Activated naive CD8-positive, alpha-beta T cell treated with anti-CD3 and anti-CD28 coated beads, Interleukin-2, amount 10 ng/mL, durations not matched to agents 7 days and 5 days (primary cell): Measurements from ENCODE around the gene TIAM2. TPM values are rescaled to one million over a fixed set of nuclear protein-coding genes. Genes with fewer than 3 reads are reported as not detected.

ENCODE experiments used
- ATAC-seq: fragments of 150-1000 bp; cut with Tn5 transposase; one replicate; pipeline ENCODE4 v1.10.0; 2021; ENCODE audit warnings: low read depth, moderate library complexity
- POLR2A ChIA-PET: fragments of 350-600 bp; sonication (Branson Sonifier 250); formaldehyde crosslinking; loops from one replicate; lab custom pipeline; 2021; ENCODE audit warnings: antibody characterized with exemption; lab: Charles Lee
- DNase-seq: peaks from one replicate; pipeline ENCODE4 v3.0.0; 2021
- H3K27ac Mint-ChIP-seq: one replicate; pipeline ENCODE4 v1.8.0; 2022; ENCODE audit warnings: mild to moderate bottlenecking, mixed read lengths
- H3K27me3 Mint-ChIP-seq: one replicate; pipeline ENCODE4 v1.8.0; 2022; ENCODE audit warnings: mild to moderate bottlenecking, moderate library complexity, mixed read lengths
- H3K36me3 Mint-ChIP-seq: one replicate; pipeline ENCODE4 v1.8.0; 2021; ENCODE audit warnings: mild to moderate bottlenecking, mixed read lengths
- H3K4me1 Mint-ChIP-seq: one replicate; pipeline ENCODE4 v1.8.0; 2021; ENCODE audit warnings: mixed read lengths
- H3K4me3 Mint-ChIP-seq: one replicate; pipeline ENCODE4 v1.8.0; 2022; ENCODE audit warnings: mild to moderate bottlenecking, moderate library complexity, mixed read lengths
- H3K9me3 Mint-ChIP-seq: one replicate; pipeline ENCODE4 v1.8.0; 2021; ENCODE audit warnings: mixed read lengths
- total RNA-seq, 2 experiments: library from RNA; stranded (reverse); gene quantifications; one replicate each; pipeline ENCODE4 v1.2.3, GENCODE V29; 2021

The TIAM2 gene
- total RNA-seq, 2 experiments from 2014 or later: 4.8 to 5.2 TPM

DNA sequence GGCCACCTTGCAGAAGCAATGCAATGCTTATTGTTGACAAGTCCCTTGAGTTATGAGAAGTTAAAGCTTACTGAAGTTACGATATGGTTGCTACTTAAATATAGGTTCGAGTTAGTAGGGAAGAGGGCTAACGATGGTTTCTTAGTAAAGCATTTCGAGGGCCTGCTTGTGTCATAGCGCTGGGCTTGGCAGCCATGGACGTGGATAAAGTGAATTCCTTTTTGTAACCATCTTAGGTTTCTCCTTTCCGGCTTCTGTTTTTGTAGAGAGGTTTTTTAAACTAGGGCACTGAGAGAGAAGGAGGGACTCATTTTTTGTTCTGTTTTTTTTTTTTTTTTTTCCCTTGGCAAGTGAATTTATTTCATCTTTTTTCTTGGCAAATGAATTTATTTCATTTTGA lies 27.6 kb downstream of the TIAM2 start:
- POLR2A ChIA-PET: no interaction called here
- Mint-ChIP-seq H3K36me3 (no peaks in the 10 kb centered on the region), H3K27ac (no peak overlapping the region), H3K4me3 (no peak overlapping the region), H3K27me3 (peaks cover 4% of the 10 kb centered on the region), H3K9me3 (no peaks in the 10 kb centered on the region), H3K4me1 (no peaks in the 10 kb centered on the region)
- DNase-seq (no peak), ATAC-seq (no peak)

DNA sequence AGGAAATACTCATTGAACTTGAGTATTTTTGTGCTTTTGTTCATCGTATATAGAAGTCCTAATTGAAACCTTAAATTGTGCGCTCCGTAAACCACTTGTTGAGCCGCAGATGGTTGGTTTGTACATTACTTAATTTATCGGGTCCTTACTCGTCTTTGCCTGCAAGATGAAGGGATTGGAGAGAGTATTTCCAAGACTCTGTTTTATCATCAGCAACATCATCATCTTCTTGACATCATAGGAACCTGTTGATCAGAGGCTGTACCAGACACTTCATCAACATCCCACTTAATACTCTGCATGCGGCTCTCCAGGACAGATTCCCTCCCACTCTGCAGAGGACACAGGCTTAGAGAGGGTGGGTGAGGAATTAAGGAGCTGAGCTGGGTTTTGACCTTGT lies 28.6 kb downstream of the TIAM2 start:
- Mint-ChIP-seq H3K36me3 (no peaks in the 10 kb centered on the region), H3K27ac (no peak overlapping the region), H3K27me3 (peaks cover 4% of the 10 kb centered on the region), H3K9me3 (no peaks in the 10 kb centered on the region), H3K4me3 (no peak overlapping the region), H3K4me1 (no peaks in the 10 kb centered on the region)
- DNase-seq (no peak), ATAC-seq (no peak)
- POLR2A ChIA-PET: no interaction called here

DNA sequence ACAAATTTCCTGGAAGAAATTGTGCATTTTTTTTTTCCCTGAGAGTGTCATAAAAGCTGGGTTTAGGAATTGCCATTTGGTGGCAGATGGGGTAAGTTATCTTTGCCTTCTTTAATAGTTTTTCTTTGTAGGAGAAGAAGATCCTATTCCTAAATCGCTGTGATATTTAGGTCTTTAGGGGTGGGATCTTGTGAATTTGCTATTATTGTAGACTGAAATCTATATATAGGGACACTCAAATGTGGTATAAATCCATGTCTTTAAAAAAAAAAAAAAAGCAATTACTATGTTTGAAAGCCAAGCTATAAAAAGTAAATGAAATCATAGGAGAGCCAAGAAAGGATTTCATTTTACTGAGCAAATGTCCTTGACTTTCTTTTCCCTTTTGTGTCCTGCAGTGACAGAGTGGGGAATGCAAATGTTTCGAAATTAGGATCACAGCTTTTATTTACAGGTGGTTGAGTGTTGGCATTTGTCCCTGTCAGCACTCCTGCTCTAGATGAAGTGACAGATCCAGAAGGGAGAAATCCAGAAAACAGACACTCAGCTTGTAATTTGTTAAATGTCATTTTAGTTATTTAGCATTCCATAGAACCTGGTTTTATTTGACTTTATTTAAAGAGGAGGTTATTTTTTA lies 29.4 kb downstream of the TIAM2 start:
- ATAC-seq (no peak), DNase-seq (no peak)
- no peaks in the 10 kb centered on the region for H3K4me1 Mint-ChIP-seq
- H3K27ac Mint-ChIP-seq: no peak overlapping the region
- POLR2A ChIA-PET: no interaction called here
- no peaks in the 10 kb centered on the region for H3K9me3 Mint-ChIP-seq
- no peak overlapping the region for H3K4me3 Mint-ChIP-seq
- peaks cover 4% of the 10 kb centered on the region for H3K27me3 Mint-ChIP-seq
- no peaks in the 10 kb centered on the region for H3K36me3 Mint-ChIP-seq

DNA sequence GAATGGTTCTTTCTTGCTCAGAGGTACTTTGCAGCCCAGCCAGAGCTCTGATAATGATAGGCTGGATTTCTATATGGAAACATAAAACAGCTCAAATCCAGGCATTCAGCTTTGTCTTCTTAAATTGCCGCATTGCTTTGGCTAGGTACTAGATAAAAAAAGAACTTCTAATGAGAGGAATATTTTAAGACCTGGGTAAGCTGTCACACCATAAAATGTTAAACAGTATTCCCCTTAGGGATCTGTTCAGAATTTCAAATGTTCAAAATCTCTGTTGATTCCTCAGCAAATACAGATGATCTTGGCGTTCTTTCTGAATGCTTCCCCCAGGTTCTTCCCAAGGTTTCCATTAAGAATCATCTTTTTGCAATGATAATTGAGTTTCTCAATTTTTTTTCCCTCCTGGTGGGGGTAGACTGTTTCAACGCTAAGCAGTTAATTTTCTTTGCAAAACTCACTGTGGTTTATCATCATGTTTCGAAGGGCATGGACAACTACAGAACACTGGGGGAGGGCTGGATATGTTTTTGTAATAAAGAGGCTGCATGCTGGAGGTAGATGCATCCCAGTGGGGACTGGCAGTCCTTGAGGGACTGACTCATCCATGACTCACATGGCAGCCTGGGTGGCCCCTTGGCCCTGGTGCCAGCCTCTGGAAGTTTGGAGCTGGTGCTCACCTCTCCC lies 31.0 kb downstream of the TIAM2 start:
- no peaks in the 10 kb centered on the region for H3K4me1 Mint-ChIP-seq
- ATAC-seq: no peak
- H3K4me3 Mint-ChIP-seq: no peak overlapping the region
- peaks cover 8% of the 10 kb centered on the region for H3K27me3 Mint-ChIP-seq
- DNase-seq: no peak
- H3K27ac Mint-ChIP-seq: no peak overlapping the region
- H3K9me3 Mint-ChIP-seq: no peaks in the 10 kb centered on the region
- POLR2A ChIA-PET: no interaction called here
- H3K36me3 Mint-ChIP-seq: no peaks in the 10 kb centered on the region

DNA sequence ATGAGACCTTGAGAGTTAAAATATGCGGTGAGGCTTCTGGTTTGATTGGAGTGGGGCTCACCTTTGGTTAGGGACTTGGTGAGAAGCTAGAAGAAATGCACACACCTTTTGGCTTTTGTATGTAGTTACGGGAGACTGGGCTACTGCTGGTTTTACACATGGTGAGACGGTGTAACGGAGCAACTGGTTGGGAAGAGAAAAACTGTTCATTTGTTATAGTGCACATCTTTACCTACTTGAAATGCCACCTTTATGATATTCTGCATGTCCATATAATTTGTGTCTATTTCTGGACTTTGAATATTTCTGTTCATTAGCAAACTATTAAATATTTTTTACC lies 31.6 kb downstream of the TIAM2 start:
- DNase-seq (no peak), ATAC-seq (no peak)
- Mint-ChIP-seq H3K4me1 (no peaks in the 10 kb centered on the region), H3K36me3 (no peaks in the 10 kb centered on the region), H3K4me3 (no peak overlapping the region), H3K27me3 (peaks cover 8% of the 10 kb centered on the region), H3K9me3 (no peaks in the 10 kb centered on the region), H3K27ac (no peak overlapping the region)
- POLR2A ChIA-PET: no interaction called here

DNA sequence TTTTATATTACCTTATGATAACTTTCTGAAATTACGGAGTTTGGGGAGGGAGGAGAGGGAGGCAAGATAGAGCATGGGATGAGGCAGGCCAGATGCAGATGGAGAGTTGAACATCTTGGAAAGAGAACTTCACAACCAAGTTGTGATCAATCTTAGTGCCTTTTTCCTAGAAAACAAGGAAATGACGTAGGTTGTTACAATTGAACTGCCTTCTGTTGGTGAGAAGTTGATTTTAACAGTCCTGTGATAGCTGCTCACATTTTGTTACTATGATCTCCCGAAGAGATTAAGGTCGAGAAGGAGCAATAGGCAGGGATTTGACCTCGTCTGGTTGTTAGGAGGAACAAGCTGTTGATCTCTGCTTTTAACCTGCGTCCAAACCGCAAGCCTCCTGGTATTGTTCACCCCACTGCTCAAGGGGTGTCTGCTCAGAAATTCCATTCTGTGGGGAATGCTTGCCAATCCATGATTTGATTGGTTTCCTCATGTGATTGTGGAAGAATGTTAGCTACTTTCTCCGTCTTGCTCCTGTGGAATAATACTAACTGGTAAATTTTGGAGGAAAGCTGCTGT lies 35.1 kb downstream of the TIAM2 start:
- Mint-ChIP-seq H3K4me1 (no peaks in the 10 kb centered on the region), H3K27me3 (peaks cover 6% of the 10 kb centered on the region), H3K36me3 (no peaks in the 10 kb centered on the region), H3K27ac (no peak overlapping the region), H3K9me3 (peaks cover 2% of the 10 kb centered on the region), H3K4me3 (no peak overlapping the region)
- DNase-seq (no peak), ATAC-seq (no peak)
- POLR2A ChIA-PET: no interaction called here

DNA sequence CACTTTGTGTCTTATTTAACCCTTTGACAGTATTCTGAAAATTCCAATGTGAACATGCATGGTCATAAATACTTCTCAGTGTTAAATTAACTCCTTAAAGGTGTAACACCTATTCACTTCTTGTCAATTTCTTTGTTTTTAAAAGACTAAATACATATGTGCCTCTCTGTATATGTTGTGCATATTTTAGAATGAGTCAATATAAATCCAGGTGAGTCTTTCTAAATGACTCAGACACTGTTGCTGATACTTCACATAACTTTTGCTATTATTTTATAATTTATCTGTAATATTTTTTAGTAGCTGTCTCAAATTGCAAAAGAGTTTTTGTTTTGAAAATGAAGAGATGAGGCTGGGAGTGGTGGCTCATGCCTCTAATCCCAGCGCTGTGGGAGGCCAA lies 36.0 kb downstream of the TIAM2 start:
- peaks cover 6% of the 10 kb centered on the region for H3K27me3 Mint-ChIP-seq
- peaks cover 2% of the 10 kb centered on the region for H3K9me3 Mint-ChIP-seq
- no peaks in the 10 kb centered on the region for H3K36me3 Mint-ChIP-seq
- ATAC-seq (no peak), DNase-seq (no peak)
- H3K4me3 Mint-ChIP-seq: no peak overlapping the region
- POLR2A ChIA-PET: no interaction called here
- no peaks in the 10 kb centered on the region for H3K4me1 Mint-ChIP-seq
- H3K27ac Mint-ChIP-seq: no peak overlapping the region

DNA sequence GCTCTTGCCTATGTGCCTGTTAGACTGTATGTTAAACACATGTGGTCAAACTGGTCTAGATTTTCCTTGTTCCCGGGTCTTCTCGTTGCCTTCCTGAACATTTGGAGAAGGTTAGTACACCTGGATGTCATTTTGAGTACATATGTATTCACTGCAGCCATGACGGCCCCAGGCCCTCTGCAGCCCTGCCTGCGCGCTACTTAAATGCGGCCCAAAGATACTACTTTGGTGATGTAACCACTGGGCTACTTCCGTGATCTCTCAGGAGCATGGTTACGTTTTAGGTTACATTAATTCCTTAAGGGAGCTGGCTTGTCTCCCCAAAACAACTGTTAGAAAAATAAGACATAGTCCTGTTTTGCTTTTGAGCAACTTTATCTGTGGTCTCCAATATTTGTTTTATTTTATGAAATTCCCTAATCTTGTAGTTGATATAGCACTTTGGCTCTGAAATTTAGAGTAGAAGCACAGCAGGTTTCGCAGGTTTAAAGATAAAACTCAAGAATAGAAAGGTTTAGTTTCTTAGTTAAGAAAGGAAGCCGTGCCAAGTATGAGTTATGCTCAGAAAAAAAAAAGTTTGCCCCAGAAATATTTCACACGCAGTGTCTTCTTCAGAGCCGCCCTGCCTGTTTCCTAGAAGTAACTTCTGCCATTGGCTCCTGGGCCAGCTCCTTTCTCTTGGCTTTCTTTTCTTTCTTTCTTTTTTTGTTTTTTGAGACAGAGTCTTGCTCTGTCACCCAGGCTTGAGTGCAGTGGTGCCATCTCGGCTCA lies 38.1 kb downstream of the TIAM2 start:
- no peak for ATAC-seq
- no peak overlapping the region for H3K4me3 Mint-ChIP-seq
- no peak for DNase-seq
- H3K27me3 Mint-ChIP-seq: peaks cover 6% of the 10 kb centered on the region
- H3K36me3 Mint-ChIP-seq: no peaks in the 10 kb centered on the region
- H3K9me3 Mint-ChIP-seq: peaks cover 2% of the 10 kb centered on the region
- H3K27ac Mint-ChIP-seq: no peak overlapping the region
- no peaks in the 10 kb centered on the region for H3K4me1 Mint-ChIP-seq
- POLR2A ChIA-PET: no interaction called here

DNA sequence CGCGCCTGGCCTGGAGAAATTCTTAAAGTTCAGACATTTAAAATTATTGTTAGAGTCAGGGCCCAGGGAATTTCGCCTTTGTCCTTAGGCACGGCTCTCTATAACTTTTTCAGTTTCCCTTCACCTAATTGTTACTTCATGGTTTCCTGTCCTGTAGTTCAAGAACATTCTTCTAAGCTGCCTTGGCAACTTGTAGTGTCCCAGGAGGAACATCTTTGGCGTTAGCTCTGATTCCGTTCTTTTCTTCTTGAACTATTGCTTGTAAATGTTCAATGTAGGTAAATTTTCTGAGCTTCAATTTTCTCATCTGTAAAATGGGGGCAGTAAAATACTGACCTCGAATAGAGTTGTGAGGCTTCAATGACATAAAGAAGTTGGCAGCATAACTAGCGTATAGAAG lies 41.8 kb downstream of the TIAM2 start:
- POLR2A ChIA-PET: no interaction called here
- Mint-ChIP-seq H3K9me3 (peaks cover 2% of the 10 kb centered on the region), H3K27ac (no peak overlapping the region), H3K27me3 (peaks cover 12% of the 10 kb centered on the region), H3K4me3 (no peak overlapping the region), H3K36me3 (no peaks in the 10 kb centered on the region), H3K4me1 (no peaks in the 10 kb centered on the region)
- ATAC-seq (no peak), DNase-seq (no peak)

DNA sequence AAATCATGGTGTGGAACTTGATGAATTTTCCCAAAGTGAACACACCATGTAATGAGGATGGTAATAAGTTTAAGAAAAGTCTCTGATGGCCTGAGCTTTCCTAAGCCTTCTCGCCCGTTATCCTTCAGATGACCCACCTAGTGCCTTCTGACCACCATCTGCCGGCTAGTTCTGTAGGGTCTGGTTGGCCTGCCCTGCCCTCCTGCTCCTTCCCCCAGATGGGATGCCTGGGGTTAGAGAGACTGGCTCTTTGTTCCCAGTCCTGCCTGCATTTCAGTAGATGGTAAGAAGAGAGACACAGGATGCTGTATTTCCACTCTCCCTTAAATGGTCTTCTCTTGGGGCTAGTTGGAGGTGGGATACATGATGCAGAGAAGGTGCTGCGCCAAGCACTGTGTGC lies 43.0 kb downstream of the TIAM2 start:
- Mint-ChIP-seq H3K9me3 (peaks cover 2% of the 10 kb centered on the region), H3K27ac (no peak overlapping the region), H3K4me1 (no peaks in the 10 kb centered on the region), H3K36me3 (no peaks in the 10 kb centered on the region), H3K4me3 (no peak overlapping the region), H3K27me3 (peaks cover 13% of the 10 kb centered on the region)
- no peak for DNase-seq
- ATAC-seq: no peak
- POLR2A ChIA-PET: interaction anchor here (0.6 kb wide), 1 partner anchor 525 kb away, joined by 3 read pairs; no protein-coding TSS in a partner anchor

DNA sequence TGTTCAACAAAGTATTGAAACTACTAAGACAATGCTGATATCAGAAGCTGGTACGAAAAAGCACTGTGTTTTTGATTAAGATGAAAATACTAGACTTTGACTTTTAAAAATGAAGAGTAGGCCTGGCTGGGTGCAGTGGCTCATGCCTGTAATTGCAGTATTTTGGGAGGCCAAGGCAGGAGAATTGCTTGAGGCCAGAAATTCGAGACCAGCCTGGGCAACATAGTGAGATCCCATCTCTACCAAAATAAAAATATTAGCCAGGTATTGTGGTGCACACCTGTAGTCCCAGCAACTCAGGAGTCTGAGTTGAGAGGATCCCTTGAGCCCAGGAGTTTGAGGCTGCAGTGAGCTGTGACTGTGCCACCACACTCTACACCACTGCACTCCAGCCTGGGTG lies 43.4 kb downstream of the TIAM2 start:
- POLR2A ChIA-PET: interaction anchor here (0.6 kb wide), 1 partner anchor 525 kb away, joined by 3 read pairs; no protein-coding TSS in a partner anchor
- Mint-ChIP-seq H3K27ac (no peak overlapping the region), H3K9me3 (peaks cover 2% of the 10 kb centered on the region), H3K36me3 (no peaks in the 10 kb centered on the region), H3K27me3 (peaks cover 13% of the 10 kb centered on the region), H3K4me1 (no peaks in the 10 kb centered on the region), H3K4me3 (no peak overlapping the region)
- ATAC-seq: no peak
- DNase-seq: no peak

DNA sequence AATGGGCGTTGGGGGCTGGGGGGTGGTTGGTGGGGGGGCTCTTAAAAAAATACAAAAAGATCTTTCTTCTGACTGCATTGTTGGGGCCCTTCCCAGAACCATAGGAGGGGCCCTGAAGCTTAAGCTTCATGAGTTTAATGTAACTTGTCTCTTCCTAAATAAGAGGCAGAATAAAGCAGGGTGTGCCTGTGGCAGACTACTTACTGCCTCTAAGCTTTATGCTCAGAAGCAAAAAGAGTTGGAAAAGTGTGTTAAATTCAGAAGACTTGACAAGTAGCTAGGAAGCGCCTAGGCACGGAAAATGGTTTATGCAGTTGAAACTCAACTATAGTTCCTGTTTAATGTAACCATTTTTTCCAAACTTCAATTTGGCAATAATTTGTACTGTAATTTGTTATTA lies 44.5 kb downstream of the TIAM2 start:
- H3K27me3 Mint-ChIP-seq: peaks cover 13% of the 10 kb centered on the region
- ATAC-seq (no peak), DNase-seq (no peak)
- POLR2A ChIA-PET: no interaction called here
- H3K27ac Mint-ChIP-seq: no peak overlapping the region
- no peaks in the 10 kb centered on the region for H3K36me3 Mint-ChIP-seq
- H3K4me3 Mint-ChIP-seq: no peak overlapping the region
- no peaks in the 10 kb centered on the region for H3K4me1 Mint-ChIP-seq
- peaks cover under 1% of the 10 kb centered on the region for H3K9me3 Mint-ChIP-seq

DNA sequence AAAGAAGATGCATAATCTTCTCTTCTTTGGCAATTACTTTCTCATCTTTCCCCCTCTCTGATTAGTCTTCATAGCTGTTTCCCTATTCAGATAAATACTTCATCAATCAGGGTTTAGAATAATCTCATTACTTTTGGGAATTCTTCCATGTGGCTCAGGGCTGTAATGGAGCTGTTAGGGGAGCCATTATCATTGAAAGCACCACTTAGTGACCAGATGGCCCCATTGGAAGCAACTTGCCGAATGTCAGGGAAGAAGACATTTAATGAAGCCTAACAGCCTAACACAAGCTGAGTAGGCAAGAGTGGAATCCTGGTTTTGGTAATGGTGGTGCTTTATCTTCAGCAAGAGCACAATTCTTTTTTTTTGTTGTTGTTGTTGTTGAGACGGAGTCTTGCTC lies 45.0 kb downstream of the TIAM2 start:
- DNase-seq (no peak), ATAC-seq (no peak)
- peaks cover 13% of the 10 kb centered on the region for H3K27me3 Mint-ChIP-seq
- POLR2A ChIA-PET: no interaction called here
- H3K4me3 Mint-ChIP-seq: no peak overlapping the region
- no peak overlapping the region for H3K27ac Mint-ChIP-seq
- H3K36me3 Mint-ChIP-seq: no peaks in the 10 kb centered on the region
- no peaks in the 10 kb centered on the region for H3K9me3 Mint-ChIP-seq
- no peaks in the 10 kb centered on the region for H3K4me1 Mint-ChIP-seq
